Epithelial cell of esophagus (primary cell): ENCODE results near the gene HIF3A.
"Not testable (repeated sequence)": the region's sequence is repeated elsewhere in the genome, so short reads cannot be mapped to it uniquely, and the experiment has no call there.

Source experiments
- DNase-seq: peaks from one replicate; pipeline ENCODE4 v3.0.0; 2010; ENCODE audit warnings: low read depth
- H3K4me3 ChIP-seq: 2 replicates; pipeline ENCODE4 v1.5.1; 2011; ENCODE audit warnings: mild to moderate bottlenecking, low read length, control low read depth
- TF ChIP-seq, protein P1 (sequence below): IDR thresholded peaks from 2 replicates; pipeline ENCODE4 v1.5.1; 2011; ENCODE audit warnings: low read depth, mild to moderate bottlenecking, low read length, control low read depth, inconsistent platforms; ENCODE audit not compliant: insufficient read depth; ENCODE audit errors: missing control alignments

HIF3A gene

DNA sequence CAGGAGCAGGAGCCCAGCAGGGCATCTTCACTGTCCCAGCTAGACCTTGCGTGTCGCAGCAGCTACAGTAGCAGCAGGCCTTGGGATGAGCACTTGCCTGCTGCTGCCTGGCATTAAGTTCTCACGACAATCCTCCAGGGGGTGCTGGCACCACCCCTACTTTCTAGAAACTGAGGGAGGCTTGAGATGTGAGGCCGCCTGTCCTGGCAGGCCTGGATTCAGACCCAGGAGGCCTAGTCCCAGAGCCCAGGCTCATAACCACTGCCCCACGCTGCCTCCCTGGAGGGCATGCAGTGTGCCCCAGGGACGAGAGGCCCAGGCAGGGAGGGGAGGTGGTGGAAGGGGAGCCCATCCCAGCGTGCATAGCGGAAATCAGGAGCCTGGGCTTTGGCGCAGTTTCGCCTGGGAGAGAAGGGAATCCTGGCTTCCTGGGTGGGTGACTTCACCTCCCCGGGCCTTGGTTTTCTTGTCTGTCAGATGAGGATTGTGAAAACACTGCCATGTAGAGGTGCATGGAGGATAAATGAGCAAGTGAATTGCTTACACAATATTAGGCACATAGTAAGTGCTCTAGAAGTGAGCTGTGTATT is 76.2 kb downstream of the HIF3A start:
- DNase-seq = peak; percentile 73
- TF ChIP-seq, protein P1, sequence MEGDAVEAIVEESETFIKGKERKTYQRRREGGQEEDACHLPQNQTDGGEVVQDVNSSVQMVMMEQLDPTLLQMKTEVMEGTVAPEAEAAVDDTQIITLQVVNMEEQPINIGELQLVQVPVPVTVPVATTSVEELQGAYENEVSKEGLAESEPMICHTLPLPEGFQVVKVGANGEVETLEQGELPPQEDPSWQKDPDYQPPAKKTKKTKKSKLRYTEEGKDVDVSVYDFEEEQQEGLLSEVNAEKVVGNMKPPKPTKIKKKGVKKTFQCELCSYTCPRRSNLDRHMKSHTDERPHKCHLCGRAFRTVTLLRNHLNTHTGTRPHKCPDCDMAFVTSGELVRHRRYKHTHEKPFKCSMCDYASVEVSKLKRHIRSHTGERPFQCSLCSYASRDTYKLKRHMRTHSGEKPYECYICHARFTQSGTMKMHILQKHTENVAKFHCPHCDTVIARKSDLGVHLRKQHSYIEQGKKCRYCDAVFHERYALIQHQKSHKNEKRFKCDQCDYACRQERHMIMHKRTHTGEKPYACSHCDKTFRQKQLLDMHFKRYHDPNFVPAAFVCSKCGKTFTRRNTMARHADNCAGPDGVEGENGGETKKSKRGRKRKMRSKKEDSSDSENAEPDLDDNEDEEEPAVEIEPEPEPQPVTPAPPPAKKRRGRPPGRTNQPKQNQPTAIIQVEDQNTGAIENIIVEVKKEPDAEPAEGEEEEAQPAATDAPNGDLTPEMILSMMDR = peak; percentile 55
- no peak overlapping the region for H3K4me3 ChIP-seq

DNA sequence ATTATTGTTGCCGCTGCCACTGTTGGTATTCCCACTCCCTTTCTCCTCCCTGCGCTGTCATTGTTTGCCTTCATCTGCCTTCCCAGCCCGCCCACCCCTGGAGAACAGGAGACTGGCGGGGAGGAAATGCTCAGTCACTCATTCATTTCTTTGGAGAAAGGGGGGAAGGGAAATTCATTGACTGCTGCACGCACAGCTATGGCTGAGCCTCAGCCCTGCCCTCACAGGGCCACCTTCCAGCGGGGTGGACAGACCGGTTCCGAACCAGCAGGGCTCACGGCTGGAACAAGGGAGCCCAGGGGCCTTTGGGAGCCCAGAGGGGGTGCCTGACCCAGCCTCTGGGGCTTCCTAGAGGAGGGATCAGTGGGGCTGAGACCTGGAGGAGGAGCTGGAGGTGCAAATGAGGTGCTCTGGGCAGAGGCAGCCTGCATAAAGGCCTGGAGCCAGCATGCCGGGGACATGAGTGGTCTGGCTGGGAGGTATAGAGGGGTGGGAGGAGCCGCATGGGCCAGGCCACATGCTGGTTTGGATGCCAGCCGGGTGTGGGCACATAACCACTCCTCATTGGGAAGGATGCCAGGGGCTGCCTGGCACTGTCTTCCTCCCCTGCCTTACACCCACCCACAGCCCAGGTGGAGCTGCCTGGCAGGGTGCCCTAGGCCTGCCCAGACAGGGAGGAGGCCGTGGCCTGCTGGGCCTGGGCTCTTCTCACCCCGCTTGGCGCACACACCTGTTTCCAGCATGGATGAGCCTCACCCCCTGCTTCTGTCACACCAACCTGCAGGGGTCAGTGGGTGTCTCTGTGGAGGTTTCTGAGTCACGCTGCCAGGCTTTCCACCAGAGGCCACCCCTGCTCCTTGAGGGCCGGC is 76.9 kb downstream of the HIF3A start:
- H3K4me3 ChIP-seq = peak overlapping the region; percentile 10
- TF ChIP-seq, protein P1 = peak; percentile 7
- peak; percentile 99 for DNase-seq

DNA sequence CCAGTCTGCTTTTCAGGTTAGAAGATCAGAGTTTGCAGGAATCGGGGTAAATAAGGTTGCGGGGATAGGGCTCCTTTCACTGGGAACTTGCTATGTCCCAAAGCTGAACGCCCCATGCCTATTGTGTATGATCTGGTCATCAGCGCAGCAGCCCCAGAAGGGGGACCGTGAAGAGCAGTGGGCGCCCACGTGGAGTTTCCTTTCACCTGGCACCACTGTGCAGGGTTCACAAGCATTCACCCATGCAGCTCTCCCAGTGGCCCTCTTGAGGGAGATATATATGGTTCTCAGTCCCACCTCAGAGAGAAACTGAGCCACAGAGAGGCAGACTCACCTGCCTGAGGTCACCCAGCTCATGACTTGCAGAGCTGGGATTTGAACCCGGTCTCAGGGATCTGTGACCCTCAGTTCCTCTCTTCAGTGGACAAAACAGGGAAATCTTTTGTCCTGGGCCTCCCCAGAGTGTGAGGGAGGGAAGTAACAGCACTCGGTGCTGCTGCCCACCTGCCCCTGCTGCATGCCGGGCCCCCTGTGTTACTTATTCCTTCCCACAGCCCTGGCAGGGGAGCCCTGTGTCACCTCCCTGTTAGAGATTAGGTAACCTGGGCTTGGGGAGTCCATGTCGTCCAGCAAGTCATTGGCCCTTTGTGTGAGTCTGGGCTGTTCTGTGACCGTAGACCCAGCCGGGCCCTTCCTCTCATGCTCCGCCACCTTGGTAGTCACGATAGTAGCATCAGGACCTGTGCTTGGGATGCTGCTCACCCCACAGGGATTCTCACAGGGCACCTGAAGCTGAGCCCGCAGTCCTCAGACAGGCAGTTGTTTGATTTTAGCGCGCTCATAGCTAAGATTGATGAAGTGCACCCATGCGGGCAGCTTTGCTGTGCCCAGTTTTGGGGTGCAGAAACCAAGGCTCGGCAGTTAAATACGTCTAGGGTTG is 78.0 kb downstream of the HIF3A start:
- DNase-seq = no peak
- H3K4me3 ChIP-seq = no peak overlapping the region
- TF ChIP-seq, protein P1 = no peak

GRCh38 chr19:46375476-46376067 is 78.7 kb downstream of the HIF3A start:
- not testable (repeated sequence) for DNase-seq, H3K4me3 ChIP-seq

GRCh38 chr19:46376241-46377153 is 79.7 kb downstream of the HIF3A start:
- no peak overlapping the region for H3K4me3 ChIP-seq
- no peak for DNase-seq
- TF ChIP-seq, protein P1 = no peak

- DNase-seq = no peak
- H3K4me3 ChIP-seq = no peak overlapping the region
- TF ChIP-seq, protein P1 = no peak
Measured at GRCh38 chr19:46378268-46378667, 81.4 kb downstream of the HIF3A start.
